WERI-Rb-1 (cell line): ENCODE data around the gene DCDC1.

Source experiments
- DNase-seq: peaks from one replicate; pipeline ENCODE4 v3.0.0-alpha.2; 2020
- H3K27ac ChIP-seq: fragments of 250-450 bp; sonication (Bioruptor Pico); 2 replicates; pipeline ENCODE4 v1.5.1; 2020; ENCODE audit warnings: mild to moderate bottlenecking, moderate library complexity
- H3K27me3 ChIP-seq: fragments of 250-450 bp; sonication (Bioruptor Pico); 2 replicates; pipeline ENCODE4 v1.5.1; 2021; ENCODE audit warnings: mild to moderate bottlenecking, low read depth, moderate library complexity; ENCODE audit not compliant: insufficient read depth, severe bottlenecking
- H3K36me3 ChIP-seq: fragments of 250-450 bp; sonication (Bioruptor Pico); 2 replicates; pipeline ENCODE4 v1.5.1; 2020; ENCODE audit warnings: mild to moderate bottlenecking, moderate library complexity
- H3K4me3 ChIP-seq: 2 replicates; pipeline ENCODE4 v1.5.1; 2011; ENCODE audit warnings: low read depth, mild to moderate bottlenecking, control low read depth, low read length
- H3K9me3 ChIP-seq: fragments of 250-450 bp; sonication (Bioruptor Pico); 2 replicates; pipeline ENCODE4 v1.5.1; 2021; ENCODE audit warnings: mild to moderate bottlenecking, moderate library complexity; ENCODE audit not compliant: severe bottlenecking
- TF ChIP-seq, protein P1 (sequence below): IDR thresholded peaks from 2 replicates; pipeline ENCODE4 v1.5.1; 2011; ENCODE audit warnings: low read depth, mild to moderate bottlenecking, control low read depth, inconsistent platforms, low read length

The DCDC1 gene

DNA sequence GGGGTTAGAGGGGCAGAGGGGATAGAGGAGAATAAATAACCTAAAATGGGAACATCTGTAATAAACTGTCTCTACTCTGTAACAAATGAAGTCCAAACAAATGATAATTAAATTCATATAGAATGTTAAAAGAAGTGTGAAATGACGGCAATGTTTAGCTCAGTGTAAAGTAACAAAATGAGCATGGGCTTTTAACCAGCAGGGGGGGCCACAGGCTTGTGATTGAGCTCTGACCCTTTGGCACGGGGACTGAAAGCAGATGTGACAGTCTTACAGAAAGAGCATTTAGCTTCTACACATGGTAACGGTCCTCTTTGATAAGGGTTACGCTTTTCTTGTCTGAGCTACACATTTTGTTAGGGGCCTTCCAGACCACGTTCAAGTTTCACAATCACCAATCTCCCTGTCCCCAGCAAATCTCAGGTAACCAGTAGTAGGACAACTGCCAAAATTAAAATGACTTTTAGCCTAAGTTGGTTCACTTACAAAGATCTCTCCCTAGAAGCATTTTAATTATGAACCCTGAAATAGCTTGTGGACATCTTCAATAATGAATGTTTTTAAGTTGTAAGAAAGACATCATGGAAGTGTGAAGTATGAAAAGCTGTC is 262.5 kb downstream of the DCDC1 start:
- peak; percentile 80 for DNase-seq
- H3K27ac ChIP-seq, result peak overlapping the region; percentile 1; the same call in 1 of the 2 replicates
- TF ChIP-seq, protein P1, sequence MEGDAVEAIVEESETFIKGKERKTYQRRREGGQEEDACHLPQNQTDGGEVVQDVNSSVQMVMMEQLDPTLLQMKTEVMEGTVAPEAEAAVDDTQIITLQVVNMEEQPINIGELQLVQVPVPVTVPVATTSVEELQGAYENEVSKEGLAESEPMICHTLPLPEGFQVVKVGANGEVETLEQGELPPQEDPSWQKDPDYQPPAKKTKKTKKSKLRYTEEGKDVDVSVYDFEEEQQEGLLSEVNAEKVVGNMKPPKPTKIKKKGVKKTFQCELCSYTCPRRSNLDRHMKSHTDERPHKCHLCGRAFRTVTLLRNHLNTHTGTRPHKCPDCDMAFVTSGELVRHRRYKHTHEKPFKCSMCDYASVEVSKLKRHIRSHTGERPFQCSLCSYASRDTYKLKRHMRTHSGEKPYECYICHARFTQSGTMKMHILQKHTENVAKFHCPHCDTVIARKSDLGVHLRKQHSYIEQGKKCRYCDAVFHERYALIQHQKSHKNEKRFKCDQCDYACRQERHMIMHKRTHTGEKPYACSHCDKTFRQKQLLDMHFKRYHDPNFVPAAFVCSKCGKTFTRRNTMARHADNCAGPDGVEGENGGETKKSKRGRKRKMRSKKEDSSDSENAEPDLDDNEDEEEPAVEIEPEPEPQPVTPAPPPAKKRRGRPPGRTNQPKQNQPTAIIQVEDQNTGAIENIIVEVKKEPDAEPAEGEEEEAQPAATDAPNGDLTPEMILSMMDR, result peak; percentile 76

DNA sequence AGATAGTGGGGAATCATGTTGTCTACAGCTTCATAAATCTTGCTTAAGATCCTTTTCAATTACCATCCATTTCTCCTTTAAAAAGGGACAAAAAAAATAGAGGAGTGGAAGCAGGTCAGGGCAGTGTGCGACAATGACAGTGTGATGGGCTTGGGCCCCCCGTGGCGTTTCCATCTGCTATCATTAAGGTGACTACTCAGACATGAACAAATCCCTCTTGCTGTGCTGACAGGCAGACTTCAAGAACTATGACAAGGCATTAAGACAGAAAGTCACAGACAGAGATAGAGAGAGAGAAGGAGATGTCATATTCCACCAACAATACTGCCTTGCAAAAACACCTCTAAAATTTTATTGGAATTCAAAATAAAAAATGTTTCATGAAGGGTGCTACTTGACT is 263.2 kb downstream of the DCDC1 start:
- no peaks in the 10 kb centered on the region for H3K36me3 ChIP-seq
- H3K27ac ChIP-seq, result peak overlapping the region; percentile 1; the same call in 1 of the 2 replicates
- peak; percentile 96 for DNase-seq
- H3K27me3 ChIP-seq, result no peaks in the 10 kb centered on the region
- H3K4me3 ChIP-seq, result 0 out of 2 replicates have a peak overlapping the region, but pooled peaks have one; percentile 5
- TF ChIP-seq, protein P1, result no peak
- H3K9me3 ChIP-seq, result no peaks in the 10 kb centered on the region

More for the DNA sequence above, 262.5 kb downstream of the DCDC1 start:
- no peaks in the 10 kb centered on the region for H3K9me3 ChIP-seq
- H3K36me3 ChIP-seq, result no peaks in the 10 kb centered on the region
- no peaks in the 10 kb centered on the region for H3K27me3 ChIP-seq
- 0 out of 2 replicates have a peak overlapping the region, but pooled peaks have one; percentile 5 for H3K4me3 ChIP-seq

DNA sequence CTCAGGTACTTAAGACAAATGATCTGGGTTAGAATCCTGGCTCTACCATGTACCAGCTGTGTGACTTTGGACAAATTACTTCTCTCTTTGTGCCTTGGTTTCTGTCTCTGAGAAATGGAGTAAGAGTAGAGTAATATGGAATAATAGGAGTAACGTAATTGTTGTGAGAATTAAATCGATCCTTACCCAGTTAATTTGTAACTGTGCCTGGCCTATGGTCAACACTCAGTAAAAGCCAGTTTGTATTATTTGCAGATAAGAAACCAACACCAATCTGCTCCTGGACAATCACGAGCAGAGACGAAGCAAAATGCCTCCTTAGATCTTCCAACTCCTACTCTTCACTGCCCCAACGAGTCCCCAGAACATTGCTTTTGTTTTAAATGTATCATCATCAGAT is 266.7 kb downstream of the DCDC1 start:
- H3K27me3 ChIP-seq, result no peaks in the 10 kb centered on the region
- H3K36me3 ChIP-seq, result no peaks in the 10 kb centered on the region
- no peak for DNase-seq
- TF ChIP-seq, protein P1, result no peak
- H3K9me3 ChIP-seq, result no peaks in the 10 kb centered on the region
- H3K27ac ChIP-seq, result no peak overlapping the region
- H3K4me3 ChIP-seq, result no peak overlapping the region

DNA sequence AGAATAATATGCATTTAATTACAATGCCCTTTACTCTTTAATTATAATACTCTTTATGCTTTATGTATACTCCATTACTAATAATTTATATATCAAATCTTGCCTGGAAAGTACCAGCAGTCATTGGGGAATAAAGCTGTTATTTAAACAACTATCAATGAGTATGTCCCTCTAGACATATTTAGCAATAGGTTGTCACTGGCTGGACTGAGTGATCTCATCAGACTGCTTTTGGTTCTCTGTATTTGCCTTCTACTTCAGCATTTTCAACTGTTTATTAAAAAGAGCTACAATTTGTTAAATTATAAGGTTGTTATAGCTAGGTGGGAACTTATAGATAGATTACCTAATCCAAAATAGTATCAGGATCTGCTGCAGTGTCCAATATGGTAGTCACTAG is 267.2 kb downstream of the DCDC1 start:
- no peaks in the 10 kb centered on the region for H3K9me3 ChIP-seq
- no peak overlapping the region for H3K27ac ChIP-seq
- TF ChIP-seq, protein P1, result no peak
- no peaks in the 10 kb centered on the region for H3K36me3 ChIP-seq
- no peak for DNase-seq
- no peaks in the 10 kb centered on the region for H3K27me3 ChIP-seq
- no peak overlapping the region for H3K4me3 ChIP-seq

DNA sequence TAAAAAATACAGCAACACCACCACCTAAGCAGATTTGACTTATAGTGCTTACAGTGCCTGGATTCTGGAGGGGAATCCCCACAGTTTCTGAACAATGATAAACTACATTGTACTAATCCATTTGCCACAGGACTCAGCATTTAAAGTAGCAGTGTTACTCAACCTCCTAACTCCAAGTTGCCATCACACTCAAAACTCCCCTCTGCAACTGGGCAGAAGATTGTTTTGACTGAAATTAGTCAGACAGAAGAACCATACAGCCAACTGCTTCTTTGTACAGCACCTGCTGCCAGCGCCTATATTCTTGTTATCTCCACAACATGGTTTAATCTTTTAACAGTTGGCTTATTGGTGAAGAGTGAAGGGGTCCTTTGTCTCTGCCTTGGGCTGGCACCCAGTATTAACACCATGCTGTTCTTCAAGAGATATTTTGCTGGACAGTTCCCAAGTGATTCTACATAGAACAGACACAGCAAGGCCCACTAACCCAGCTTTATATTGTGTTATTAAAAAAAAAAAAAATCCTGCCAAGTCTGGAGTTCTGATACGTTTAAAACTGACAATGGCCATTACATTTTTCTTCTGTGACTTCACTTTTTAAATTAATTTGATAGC is 273.2 kb downstream of the DCDC1 start:
- no peaks in the 10 kb centered on the region for H3K27me3 ChIP-seq
- H3K36me3 ChIP-seq, result no peaks in the 10 kb centered on the region
- TF ChIP-seq, protein P1, result no peak
- H3K9me3 ChIP-seq, result no peaks in the 10 kb centered on the region
- no peak for DNase-seq
- H3K4me3 ChIP-seq, result no peak overlapping the region
- no peak overlapping the region for H3K27ac ChIP-seq

DNA sequence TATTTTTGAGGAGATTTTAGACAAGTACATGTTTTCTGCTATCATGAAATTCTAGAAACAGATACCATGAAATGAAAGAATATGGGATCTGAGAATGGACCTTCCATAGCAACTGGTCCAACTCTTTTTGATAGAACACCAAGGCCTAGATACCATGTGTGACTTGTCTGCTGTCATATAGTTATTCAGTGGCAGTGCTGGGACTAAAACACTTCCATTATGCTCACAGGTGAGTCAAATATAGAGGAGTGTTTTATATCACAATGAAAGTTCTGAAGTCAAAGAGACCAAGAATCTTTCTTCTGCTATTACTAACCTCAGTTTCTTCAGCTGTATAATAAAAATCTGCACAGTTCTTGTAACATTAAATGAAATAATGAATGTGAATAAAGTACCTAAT is 276.9 kb downstream of the DCDC1 start:
- no peak for DNase-seq
- no peak overlapping the region for H3K27ac ChIP-seq

More for the DNA sequence above, 276.9 kb downstream of the DCDC1 start:
- no peaks in the 10 kb centered on the region for H3K27me3 ChIP-seq
- H3K9me3 ChIP-seq, result peaks cover 5% of the 10 kb centered on the region
- no peak overlapping the region for H3K4me3 ChIP-seq
- TF ChIP-seq, protein P1, result no peak
- H3K36me3 ChIP-seq, result no peaks in the 10 kb centered on the region
